Progenitor cell of endocrine pancreas (in vitro differentiated cells): ENCODE data around the gene PDXP. TPM values are rescaled to one million over a fixed set of nuclear protein-coding genes. Genes with fewer than 3 reads are reported as not detected.

ENCODE experiments used
- DNase-seq: peaks from one replicate; pipeline ENCODE4 v3.0.0; 2021; ENCODE audit warnings: low spot score; ENCODE audit not compliant: unreplicated experiment
- H3K27ac Mint-ChIP-seq: 2 replicates; pipeline ENCODE4 v1.8.0; 2021; ENCODE audit warnings: mild to moderate bottlenecking, moderate library complexity, mixed read lengths
- H3K27me3 Mint-ChIP-seq: 2 replicates; pipeline ENCODE4 v1.8.0; 2021; ENCODE audit warnings: mixed read lengths
- H3K36me3 Mint-ChIP-seq: 2 replicates; pipeline ENCODE4 v1.8.0; 2022; ENCODE audit warnings: mixed read lengths; ENCODE audit not compliant: insufficient read depth
- H3K4me1 Mint-ChIP-seq: 2 replicates; pipeline ENCODE4 v1.8.0; 2021; ENCODE audit warnings: low read depth, mixed read lengths
- H3K4me3 Mint-ChIP-seq: 2 replicates; pipeline ENCODE4 v1.8.0; 2021; ENCODE audit warnings: low read depth, mild to moderate bottlenecking, moderate library complexity, mixed read lengths
- H3K9me3 Mint-ChIP-seq: 2 replicates; pipeline ENCODE4 v1.8.0; 2021; ENCODE audit warnings: low read depth, mixed read lengths
- total RNA-seq: library from RNA; stranded (reverse); gene quantifications from 2 replicates; pipeline ENCODE4 v1.2.1, GENCODE V29; 2021
- TF ChIP-seq, protein P1 (sequence below): fragments of 200-600 bp; sonication (generic); IDR thresholded peaks from one replicate; pipeline ENCODE4 v1.5.0; 2021; ENCODE audit warnings: antibody characterized with exemption, mild to moderate bottlenecking; ENCODE audit not compliant: unreplicated experiment

The PDXP gene
- total RNA-seq, 1 donor from 2014 or later: 17.7 TPM

GRCh38 chr22:37641561-37641949 is 17.0 kb upstream of the PDXP start:
- DNase-seq: no peak
- H3K4me3 Mint-ChIP-seq: no peak overlapping the region
- peaks cover 9% of the 10 kb centered on the region for H3K4me1 Mint-ChIP-seq
- H3K9me3 Mint-ChIP-seq: no peaks in the 10 kb centered on the region
- no peak overlapping the region for H3K27ac Mint-ChIP-seq
- TF ChIP-seq, protein P1, sequence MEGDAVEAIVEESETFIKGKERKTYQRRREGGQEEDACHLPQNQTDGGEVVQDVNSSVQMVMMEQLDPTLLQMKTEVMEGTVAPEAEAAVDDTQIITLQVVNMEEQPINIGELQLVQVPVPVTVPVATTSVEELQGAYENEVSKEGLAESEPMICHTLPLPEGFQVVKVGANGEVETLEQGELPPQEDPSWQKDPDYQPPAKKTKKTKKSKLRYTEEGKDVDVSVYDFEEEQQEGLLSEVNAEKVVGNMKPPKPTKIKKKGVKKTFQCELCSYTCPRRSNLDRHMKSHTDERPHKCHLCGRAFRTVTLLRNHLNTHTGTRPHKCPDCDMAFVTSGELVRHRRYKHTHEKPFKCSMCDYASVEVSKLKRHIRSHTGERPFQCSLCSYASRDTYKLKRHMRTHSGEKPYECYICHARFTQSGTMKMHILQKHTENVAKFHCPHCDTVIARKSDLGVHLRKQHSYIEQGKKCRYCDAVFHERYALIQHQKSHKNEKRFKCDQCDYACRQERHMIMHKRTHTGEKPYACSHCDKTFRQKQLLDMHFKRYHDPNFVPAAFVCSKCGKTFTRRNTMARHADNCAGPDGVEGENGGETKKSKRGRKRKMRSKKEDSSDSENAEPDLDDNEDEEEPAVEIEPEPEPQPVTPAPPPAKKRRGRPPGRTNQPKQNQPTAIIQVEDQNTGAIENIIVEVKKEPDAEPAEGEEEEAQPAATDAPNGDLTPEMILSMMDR: no peak
- H3K27me3 Mint-ChIP-seq: no peaks in the 10 kb centered on the region
- peaks cover 2% of the 10 kb centered on the region for H3K36me3 Mint-ChIP-seq

DNA sequence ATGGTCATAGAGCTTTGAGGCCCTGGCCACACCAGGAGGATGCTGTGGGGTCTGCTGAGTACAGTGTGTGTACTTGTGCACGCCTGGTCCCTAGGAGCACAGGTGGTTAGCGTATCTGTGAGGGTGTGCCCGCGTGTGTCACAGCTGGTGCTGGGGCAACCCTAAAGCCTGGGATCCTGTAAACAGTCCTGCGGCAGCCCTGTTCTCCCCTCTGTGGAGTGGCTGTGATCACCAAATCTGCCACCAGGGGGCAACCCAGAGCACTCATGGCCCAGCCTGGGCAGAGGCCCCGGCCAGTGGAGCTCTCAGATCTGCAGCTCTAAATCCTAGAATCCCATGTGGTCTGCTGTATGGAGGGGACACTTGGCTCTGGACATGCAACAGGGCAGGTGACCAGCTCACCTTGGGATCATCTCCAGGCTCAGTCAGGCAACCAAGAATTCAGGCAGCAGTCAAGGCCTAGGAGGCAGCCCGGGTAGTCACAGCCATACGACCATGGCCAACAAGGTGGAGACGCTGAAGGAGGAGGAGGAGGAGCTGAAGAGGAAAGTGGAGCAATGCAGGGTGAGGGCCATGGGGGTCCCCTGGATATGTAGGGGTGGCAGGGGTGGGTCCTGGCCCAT is 15.2 kb upstream of the PDXP start:
- peak; percentile 90 for DNase-seq
- TF ChIP-seq, protein P1: peak; percentile 89
- H3K27me3 Mint-ChIP-seq: no peaks in the 10 kb centered on the region
- no peak overlapping the region for H3K4me3 Mint-ChIP-seq
- no peaks in the 10 kb centered on the region for H3K9me3 Mint-ChIP-seq
- H3K36me3 Mint-ChIP-seq: peaks cover 2% of the 10 kb centered on the region
- H3K4me1 Mint-ChIP-seq: peaks cover 9% of the 10 kb centered on the region
- peak overlapping the region; percentile 82 for H3K27ac Mint-ChIP-seq

- TF ChIP-seq, protein P1: no peak
- DNase-seq: no peak
- H3K27ac Mint-ChIP-seq: no peak overlapping the region
- no peaks in the 10 kb centered on the region for H3K4me1 Mint-ChIP-seq
- no peak overlapping the region for H3K4me3 Mint-ChIP-seq
- H3K9me3 Mint-ChIP-seq: no peaks in the 10 kb centered on the region
- no peaks in the 10 kb centered on the region for H3K27me3 Mint-ChIP-seq
- peaks cover 3% of the 10 kb centered on the region for H3K36me3 Mint-ChIP-seq
Observed at GRCh38 chr22:37647317-37647716, 11.2 kb upstream of the PDXP start.

GRCh38 chr22:37647928-37648327 is 10.6 kb upstream of the PDXP start:
- no peaks in the 10 kb centered on the region for H3K9me3 Mint-ChIP-seq
- H3K4me3 Mint-ChIP-seq: no peak overlapping the region
- peaks cover 3% of the 10 kb centered on the region for H3K36me3 Mint-ChIP-seq
- H3K27ac Mint-ChIP-seq: no peak overlapping the region
- DNase-seq: no peak
- TF ChIP-seq, protein P1: no peak
- no peaks in the 10 kb centered on the region for H3K4me1 Mint-ChIP-seq
- H3K27me3 Mint-ChIP-seq: no peaks in the 10 kb centered on the region

GRCh38 chr22:37650463-37651136 is 7.9 kb upstream of the PDXP start:
- peaks cover 3% of the 10 kb centered on the region for H3K36me3 Mint-ChIP-seq
- TF ChIP-seq, protein P1: no peak
- H3K9me3 Mint-ChIP-seq: no peaks in the 10 kb centered on the region
- H3K4me1 Mint-ChIP-seq: no peaks in the 10 kb centered on the region
- no peak overlapping the region for H3K4me3 Mint-ChIP-seq
- DNase-seq: no peak
- H3K27ac Mint-ChIP-seq: no peak overlapping the region
- no peaks in the 10 kb centered on the region for H3K27me3 Mint-ChIP-seq
